RPMI8226 (cell line): ENCODE results near the gene TMEM31.

Experiments used
- DNase-seq: peaks from one replicate; pipeline ENCODE4 v3.0.0-alpha.2; 2015

The TMEM31 gene

GRCh38 chrX:103710609-103711008, at the start of gene TMEM31:
TSS of gene TMEM31 (plus strand) at chrX:103710909. CDS start at chrX:103712259, 1,350 bp downstream.
- DNase-seq: no peak

GRCh38 chrX:103663981-103664762, 46.5 kb upstream of the TMEM31 start:
- no peak for DNase-seq

GRCh38 chrX:103666202-103667107, 44.3 kb upstream of the TMEM31 start:
- no peak for DNase-seq

- DNase-seq: no peak
Observed at GRCh38 chrX:103669745-103670144, 41.0 kb upstream of the TMEM31 start.

- no peak for DNase-seq
Observed at GRCh38 chrX:103674531-103675454, 35.9 kb upstream of the TMEM31 start.

GRCh38 chrX:103678199-103678993, 32.3 kb upstream of the TMEM31 start:
- DNase-seq: no peak

GRCh38 chrX:103681443-103681842, 29.3 kb upstream of the TMEM31 start:
- no peak for DNase-seq

- peak; percentile 21 for DNase-seq
Observed at GRCh38 chrX:103685396-103685795, 25.3 kb upstream of the TMEM31 start.

GRCh38 chrX:103686199-103687072, 24.3 kb upstream of the TMEM31 start, which contains the start of gene MORF4L2:
TSS of gene MORF4L2 (minus strand) at chrX:103686699. CDS start at chrX:103677027, 9,672 bp downstream.
- peak; percentile 95 for DNase-seq

- DNase-seq: peak; percentile 88
Observed at GRCh38 chrX:103687073-103687695, 23.5 kb upstream of the TMEM31 start.

GRCh38 chrX:103687696-103688201, 23.0 kb upstream of the TMEM31 start:
- peak; percentile 73 for DNase-seq

- peak; percentile 41 for DNase-seq
Observed at GRCh38 chrX:103688946-103689345, 21.8 kb upstream of the TMEM31 start.

- no peak for DNase-seq
Observed at GRCh38 chrX:103691059-103691458, 19.6 kb upstream of the TMEM31 start.

GRCh38 chrX:103697687-103698086, 13.0 kb upstream of the TMEM31 start:
- DNase-seq: no peak

- no peak for DNase-seq
Observed at GRCh38 chrX:103699243-103699642, 11.5 kb upstream of the TMEM31 start.

GRCh38 chrX:103704863-103705262, 5.8 kb upstream of the TMEM31 start:
- DNase-seq: no peak

GRCh38 chrX:103716962-103717361, 6.3 kb downstream of the TMEM31 start:
- no peak for DNase-seq

- no peak for DNase-seq
Observed at GRCh38 chrX:103718120-103718519, 7.4 kb downstream of the TMEM31 start.

GRCh38 chrX:103722505-103722904, 11.8 kb downstream of the TMEM31 start:
- DNase-seq: no peak

- DNase-seq: peak; percentile 40
Observed at GRCh38 chrX:103726477-103726876, 15.8 kb downstream of the TMEM31 start.
